Parathyroid adenoma (tissue), 2 donors: ENCODE data around the gene MARCO.

Experiments
- H2AFZ ChIP-seq: fragments of 300-600 bp; sonication (generic); one replicate; pipeline ENCODE4 v1.7.0; 2017; ENCODE audit warnings: antibody characterized with exemption, mild to moderate bottlenecking
- H3K27ac ChIP-seq: fragments of 300-600 bp; sonication (generic); one replicate; pipeline ENCODE4 v1.7.0; 2017
- H3K27me3 ChIP-seq: fragments of 300-600 bp; sonication (generic); one replicate; pipeline ENCODE4 v1.7.0; 2017; ENCODE audit warnings: low read length; ENCODE audit not compliant: control insufficient read depth, insufficient read depth
- H3K36me3 ChIP-seq: fragments of 300-600 bp; sonication (generic); one replicate; pipeline ENCODE4 v1.7.0; 2017; ENCODE audit warnings: low read length; ENCODE audit not compliant: control insufficient read depth, insufficient read depth
- H3K4me1 ChIP-seq: fragments of 300-600 bp; sonication (generic); one replicate; pipeline ENCODE4 v1.7.0; 2017; ENCODE audit warnings: control low read depth
- H3K4me2 ChIP-seq: fragments of 300-600 bp; sonication (generic); one replicate; pipeline ENCODE4 v1.7.0; 2017; ENCODE audit warnings: low read length
- H3K4me3 ChIP-seq: fragments of 300-600 bp; sonication (generic); one replicate; pipeline ENCODE4 v1.7.0; 2017; ENCODE audit warnings: low read depth, low read length
- H3K79me2 ChIP-seq: fragments of 300-600 bp; sonication (generic); one replicate; pipeline ENCODE4 v1.7.0; 2017; ENCODE audit warnings: control low read depth
- H3K9ac ChIP-seq: fragments of 300-600 bp; sonication (generic); one replicate; pipeline ENCODE4 v1.7.0; 2017; ENCODE audit warnings: mild to moderate bottlenecking
- H3K9me3 ChIP-seq: fragments of 300-600 bp; sonication (generic); one replicate; pipeline ENCODE4 v1.7.0; 2017; ENCODE audit warnings: low read length; ENCODE audit not compliant: control insufficient read depth
- CTCF ChIP-seq: fragments of 300-600 bp; sonication (generic); IDR thresholded peaks from one replicate; pipeline ENCODE4 v1.7.0; 2017; ENCODE audit warnings: antibody characterized with exemption, mild to moderate bottlenecking
- donor health status: primary hyperparathyroidism.

MARCO gene

GRCh38 chr2:118974103-118974993, 32.4 kb downstream of the MARCO start:
- Histone ChIP-seq H3K27ac (no peak overlapping the region), H3K27me3 (no peaks in the 10 kb centered on the region), H3K36me3 (no peaks in the 10 kb centered on the region), H3K4me1 (no peaks in the 10 kb centered on the region), H3K9ac (no peak overlapping the region), H3K9me3 (no peaks in the 10 kb centered on the region), H2AFZ (no peak overlapping the region), H3K79me2 (no peaks in the 10 kb centered on the region), H3K4me2 (no peak overlapping the region), H3K4me3 (no peak overlapping the region)
- TF ChIP-seq CTCF = no peak

GRCh38 chr2:118975133-118975532, 33.1 kb downstream of the MARCO start:
- Histone ChIP-seq H3K4me2 (no peak overlapping the region), H3K9me3 (no peaks in the 10 kb centered on the region), H3K4me3 (no peak overlapping the region), H2AFZ (no peak overlapping the region), H3K27me3 (no peaks in the 10 kb centered on the region), H3K9ac (no peak overlapping the region), H3K79me2 (no peaks in the 10 kb centered on the region), H3K36me3 (no peaks in the 10 kb centered on the region), H3K4me1 (no peaks in the 10 kb centered on the region), H3K27ac (no peak overlapping the region)
- no peak for TF ChIP-seq CTCF

GRCh38 chr2:118978064-118978463, 36.1 kb downstream of the MARCO start:
- Histone ChIP-seq H3K9ac (no peak overlapping the region), H2AFZ (no peak overlapping the region), H3K4me3 (no peak overlapping the region), H3K4me1 (no peaks in the 10 kb centered on the region), H3K79me2 (no peaks in the 10 kb centered on the region), H3K36me3 (no peaks in the 10 kb centered on the region), H3K27me3 (no peaks in the 10 kb centered on the region), H3K27ac (no peak overlapping the region), H3K9me3 (no peaks in the 10 kb centered on the region), H3K4me2 (no peak overlapping the region)
- no peak for TF ChIP-seq CTCF

GRCh38 chr2:118979152-118979861, 37.3 kb downstream of the MARCO start:
- Histone ChIP-seq H3K4me3 (no peak overlapping the region), H3K9ac (no peak overlapping the region), H3K4me1 (no peaks in the 10 kb centered on the region), H3K79me2 (no peaks in the 10 kb centered on the region), H3K36me3 (no peaks in the 10 kb centered on the region), H3K27me3 (no peaks in the 10 kb centered on the region), H3K9me3 (no peaks in the 10 kb centered on the region), H2AFZ (no peak overlapping the region), H3K4me2 (no peak overlapping the region), H3K27ac (no peak overlapping the region)
- TF ChIP-seq CTCF = no peak
